ENCODE results near the gene HAPLN3.

- TF ChIP-seq POLR2A (IDR thresholded peaks at IDR 0.05), result no peak
- TF ChIP-seq CTCF (IDR thresholded peaks at IDR 0.05), result no peak
Observed at GRCh38 chr15:88830016-88830415, 65.3 kb downstream of the HAPLN3 start.
